HG03378 (cell line): ENCODE data around the gene MASTL.
"Not testable (repeated sequence)": the region's sequence is repeated elsewhere in the genome, so short reads cannot be mapped to it uniquely, and the experiment has no call there.

Source experiments
- ATAC-seq: cut with Tn5 transposase; IDR thresholded peaks from one replicate; pipeline ENCODE4 v1.9.1; 2021; ENCODE audit warnings: mild to moderate bottlenecking, moderate library complexity; ENCODE audit not compliant: unreplicated experiment

The MASTL gene

DNA sequence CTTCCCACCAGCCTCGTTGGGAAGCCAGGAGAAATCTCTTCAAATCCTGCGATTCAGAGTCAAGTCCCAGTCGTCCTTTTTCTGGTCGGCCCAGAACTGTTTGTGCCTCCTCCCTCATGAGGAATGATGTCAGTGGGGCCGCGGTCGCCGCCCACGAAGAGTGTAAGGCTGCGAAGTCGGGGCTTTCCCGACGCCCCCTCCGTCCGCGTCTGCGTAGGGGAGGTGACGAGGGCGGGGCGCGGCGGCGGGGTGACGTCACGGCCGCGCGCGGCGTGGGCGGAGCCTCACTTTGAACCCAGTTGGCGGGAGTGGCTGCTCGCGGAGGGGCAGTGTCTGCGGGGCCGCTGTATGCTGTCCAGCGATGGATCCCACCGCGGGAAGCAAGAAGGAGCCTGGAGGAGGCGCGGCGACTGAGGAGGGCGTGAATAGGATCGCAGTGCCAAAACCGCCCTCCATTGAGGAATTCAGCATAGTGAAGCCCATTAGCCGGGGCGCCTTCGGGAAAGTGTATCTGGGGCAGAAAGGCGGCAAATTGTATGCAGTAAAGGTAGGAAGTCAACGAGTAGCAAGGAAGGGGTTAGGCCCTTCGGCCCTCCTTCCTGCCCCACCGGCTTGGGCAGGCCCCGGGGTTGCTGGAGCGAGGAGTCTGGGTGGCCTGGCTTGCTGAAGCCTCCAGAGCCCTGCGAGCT is at the start of gene MASTL:
MASTL (plus strand) TSS at position 287 of the 689 bp plus-strand sequence; CDS start at position 362, 75 bp downstream.
- ATAC-seq = peak; percentile 72

DNA sequence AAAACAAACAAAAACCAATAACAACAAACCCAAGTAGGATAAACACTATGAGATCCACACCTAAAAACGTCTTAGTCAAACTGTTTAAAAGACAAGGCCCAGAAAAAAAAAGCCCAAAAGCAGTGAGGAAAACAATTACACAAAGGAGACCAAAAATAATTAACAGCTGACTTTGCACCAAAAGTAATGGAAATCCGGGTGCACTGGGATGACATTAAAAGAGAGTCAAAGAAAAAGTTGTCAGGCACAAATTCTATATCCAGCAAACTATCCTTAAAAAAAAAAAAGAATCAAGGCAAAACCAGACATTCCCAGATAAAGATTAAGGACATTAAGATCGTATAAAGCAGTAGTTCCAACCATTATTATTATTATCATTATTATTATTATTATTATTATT is 47.0 kb upstream of the MASTL start:
- ATAC-seq = no peak

DNA sequence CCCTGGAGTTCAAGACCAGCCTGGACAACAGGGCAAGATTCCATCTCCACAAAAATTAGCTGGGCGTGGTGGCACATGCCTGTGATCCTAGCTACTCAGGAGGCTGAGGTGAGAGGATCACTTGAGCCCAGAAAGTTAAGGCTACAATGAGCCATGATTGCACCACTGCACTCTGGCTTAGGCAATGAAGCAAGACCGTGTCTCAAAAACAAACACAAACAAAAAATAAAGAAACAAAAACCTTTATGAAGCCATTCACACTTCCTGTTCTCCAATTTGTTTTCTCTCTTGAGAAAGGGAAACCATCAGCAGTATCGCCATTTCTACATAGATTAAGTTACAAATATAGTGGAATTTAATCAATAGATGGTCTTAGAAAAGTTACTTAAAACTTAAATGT is 20.8 kb upstream of the MASTL start:
- no peak for ATAC-seq

DNA sequence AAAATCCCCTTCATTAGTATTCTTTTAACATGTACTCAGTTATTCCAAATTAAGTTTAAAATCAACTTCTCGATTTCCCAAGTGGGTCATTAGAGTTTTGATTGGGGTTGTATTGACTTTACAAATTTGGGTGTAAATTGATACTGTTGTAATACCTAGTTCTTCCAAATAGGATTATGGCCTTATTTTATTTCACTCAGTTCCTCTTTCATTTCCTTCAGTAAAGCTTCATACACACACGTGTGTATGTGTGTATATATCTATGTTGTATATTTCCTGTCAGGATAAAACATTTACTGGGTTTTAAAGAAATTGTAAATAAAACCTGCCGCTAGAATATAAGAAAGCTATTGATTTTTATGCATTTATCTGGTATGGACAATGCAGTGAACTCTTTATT is 16.9 kb upstream of the MASTL start:
- ATAC-seq = no peak

DNA sequence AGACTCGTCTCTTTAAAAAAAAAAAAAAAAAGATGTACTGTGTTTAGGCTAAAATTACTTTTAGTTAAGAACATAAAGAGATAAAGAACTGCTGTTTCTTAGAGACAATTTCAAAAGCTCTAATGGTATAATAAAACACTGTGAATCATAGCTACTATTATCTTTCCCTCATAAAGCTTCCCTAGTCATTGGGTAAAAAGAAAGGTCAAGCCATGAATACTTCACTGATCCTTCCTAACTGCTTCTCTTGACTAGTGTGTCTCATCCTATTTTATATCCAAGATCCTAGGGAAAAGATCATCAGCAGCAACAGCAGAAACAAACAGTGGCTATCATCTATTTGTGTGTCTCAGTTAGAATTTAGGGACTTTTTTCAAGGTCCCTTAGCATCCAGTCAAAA is 11.5 kb upstream of the MASTL start:
- no peak for ATAC-seq

DNA sequence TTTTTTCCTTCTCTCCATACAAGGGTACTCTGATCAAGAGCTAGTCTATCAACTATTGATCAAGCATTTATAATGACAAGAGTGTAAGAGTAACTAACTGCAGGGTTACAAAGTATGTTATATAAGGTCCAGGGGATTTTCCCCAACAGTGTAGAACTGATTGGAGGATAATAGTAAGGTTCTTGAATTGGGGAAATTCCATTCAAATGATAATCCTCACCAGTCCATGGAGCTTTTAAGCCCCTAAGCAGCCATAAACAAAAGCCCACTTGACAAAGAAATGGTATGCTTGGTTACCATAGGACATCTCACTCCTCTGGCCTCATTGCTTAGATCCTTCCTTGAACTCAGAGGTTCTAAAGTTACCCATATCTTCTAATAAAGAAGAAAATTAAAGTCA is 9.2 kb upstream of the MASTL start:
- no peak for ATAC-seq

DNA sequence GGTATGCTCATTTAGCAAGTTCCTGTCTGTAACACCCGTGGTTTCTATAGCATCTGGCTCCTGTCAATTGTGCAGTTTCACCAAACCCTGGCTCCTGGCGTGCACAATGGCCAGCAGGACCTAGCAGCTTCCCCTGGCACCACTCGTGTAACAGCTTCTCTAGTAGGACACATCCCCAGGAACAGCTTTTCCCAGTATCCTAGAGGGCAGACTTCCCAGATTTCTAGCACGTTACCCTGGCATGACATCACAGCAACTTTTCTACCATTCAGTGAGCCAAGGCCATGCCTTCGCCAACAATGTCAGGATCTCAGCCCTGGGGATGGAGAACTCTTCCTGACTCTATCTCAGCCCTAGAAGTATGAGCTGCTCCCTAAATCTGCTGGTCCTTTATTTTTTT is 7.5 kb upstream of the MASTL start:
- ATAC-seq = no peak

DNA sequence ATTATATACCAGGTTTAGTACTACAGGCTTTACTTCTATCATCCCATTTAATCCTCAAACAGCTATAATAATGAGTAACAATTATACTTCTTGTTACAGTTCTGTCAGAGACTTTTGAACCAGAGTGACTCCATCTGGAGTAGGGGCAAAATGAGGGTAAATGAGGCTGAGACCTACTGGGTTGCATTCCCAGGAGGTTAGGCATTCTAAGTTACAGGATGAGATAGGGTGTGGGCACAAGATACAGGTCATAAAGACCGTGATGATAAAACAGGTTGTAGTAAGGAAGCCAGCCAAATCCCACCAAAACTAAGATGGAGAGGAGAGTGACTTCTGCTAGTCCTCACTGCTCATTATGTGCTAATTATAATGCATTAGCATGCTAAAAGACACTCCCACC is 4.9 kb upstream of the MASTL start:
- no peak for ATAC-seq

DNA sequence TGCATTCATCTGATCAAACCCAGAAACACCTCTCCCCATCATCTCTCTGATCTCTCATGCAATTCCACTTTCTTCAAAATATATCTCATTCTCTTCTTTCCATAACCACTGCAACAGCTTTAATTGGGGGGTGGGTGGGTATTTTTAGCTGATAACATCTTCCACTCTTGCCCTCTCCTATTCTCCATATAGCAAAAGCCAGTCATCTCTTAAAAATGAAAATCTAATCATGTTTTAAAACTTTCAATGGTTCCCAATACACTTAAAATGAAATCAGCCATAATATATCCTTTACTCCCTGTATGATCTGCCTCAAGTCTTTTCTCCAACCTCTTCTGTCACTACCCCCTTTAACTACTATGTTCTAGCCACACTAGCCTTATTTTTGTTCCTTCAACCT is 2.5 kb upstream of the MASTL start:
- no peak for ATAC-seq

DNA sequence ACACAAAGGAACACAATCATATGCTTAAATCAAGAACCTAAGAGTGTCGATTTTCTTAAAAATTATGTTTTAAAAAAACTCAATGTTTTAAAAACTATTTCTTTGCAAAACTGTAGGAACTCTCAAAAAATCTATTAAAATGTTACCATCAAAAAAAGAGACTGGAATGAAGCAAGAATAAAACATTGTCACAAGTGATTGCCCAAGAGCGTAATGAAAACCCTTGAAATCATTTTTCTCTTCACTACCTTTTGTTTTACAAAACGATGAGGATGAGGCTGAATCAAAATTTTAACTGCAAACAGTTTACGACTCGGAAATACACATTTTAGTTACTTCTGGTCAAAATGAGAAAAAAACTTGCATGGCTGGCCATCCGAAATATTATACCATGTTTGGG is 1.8 kb upstream of the MASTL start:
- ATAC-seq = no peak

DNA sequence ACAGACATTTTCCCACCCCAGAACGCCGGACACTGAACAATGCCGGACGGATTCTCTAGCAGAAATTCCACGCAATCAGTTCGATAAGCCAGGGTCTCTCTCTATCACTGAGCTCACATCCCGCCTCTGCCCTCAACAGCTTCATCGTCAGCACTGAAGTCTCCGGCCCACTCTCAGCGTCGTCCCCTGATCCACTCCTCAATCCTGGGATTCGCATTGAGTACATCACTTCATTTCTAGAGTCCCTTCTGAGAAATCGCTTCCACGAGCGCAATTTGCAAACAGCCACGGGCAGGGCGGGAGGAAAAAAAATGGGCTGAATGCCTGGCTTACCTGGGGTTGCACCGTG is 1.3 kb upstream of the MASTL start:
- peak; percentile 9 for ATAC-seq

DNA sequence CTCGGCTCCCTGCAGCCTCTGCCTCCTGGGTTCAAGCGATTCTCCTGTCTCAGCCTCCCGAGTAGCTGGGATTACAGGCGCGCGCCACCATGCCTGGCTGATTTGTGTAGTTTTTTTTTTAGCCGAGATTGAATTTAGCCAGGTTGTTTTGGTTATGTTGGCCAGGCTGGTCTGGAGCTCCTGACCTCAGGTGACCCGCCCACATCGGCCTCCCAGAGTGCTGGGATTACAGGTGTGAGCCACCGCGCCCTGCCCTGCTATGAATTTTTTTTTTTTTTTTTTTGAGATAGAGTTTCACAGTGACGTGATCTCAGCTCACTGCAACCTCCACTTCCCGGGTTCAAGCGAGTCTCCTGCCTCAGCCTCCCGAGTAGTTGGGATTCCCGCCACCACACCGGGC is 1.4 kb downstream of the MASTL start:
- ATAC-seq = not testable (repeated sequence)

DNA sequence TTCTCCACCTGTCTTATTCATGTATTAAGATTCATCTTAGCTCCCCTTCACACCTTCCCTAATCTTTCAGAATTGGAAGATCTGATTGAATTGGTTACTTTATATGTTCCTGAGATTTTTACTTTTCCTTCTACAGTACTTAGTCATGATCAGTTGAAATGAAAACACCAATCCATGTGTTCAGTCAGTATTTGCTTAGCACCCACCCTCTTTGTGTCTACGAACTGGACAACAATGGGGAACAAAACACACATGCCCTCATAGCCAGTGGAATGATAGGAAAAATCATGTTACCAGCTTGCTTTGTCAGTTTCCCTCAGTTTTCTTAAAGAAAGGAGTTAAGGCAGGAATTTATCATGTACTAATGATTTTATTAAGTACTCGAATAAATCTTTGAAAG is 2.0 kb downstream of the MASTL start:
- no peak for ATAC-seq

DNA sequence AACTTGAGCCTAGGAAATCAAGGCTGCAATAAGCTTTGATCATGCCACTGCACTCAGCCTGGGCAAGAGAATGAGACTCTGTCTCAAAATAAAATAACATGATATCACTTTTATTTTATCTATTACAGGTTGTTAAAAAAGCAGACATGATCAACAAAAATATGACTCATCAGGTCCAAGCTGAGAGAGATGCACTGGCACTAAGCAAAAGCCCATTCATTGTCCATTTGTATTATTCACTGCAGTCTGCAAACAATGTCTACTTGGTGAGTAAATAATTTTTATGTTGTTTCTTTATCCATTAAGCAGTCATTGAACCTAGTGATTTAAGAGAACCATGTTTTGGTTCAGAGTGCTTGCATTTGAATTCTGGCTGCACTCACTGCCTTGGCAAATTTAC is 3.3 kb downstream of the MASTL start:
- ATAC-seq = no peak

DNA sequence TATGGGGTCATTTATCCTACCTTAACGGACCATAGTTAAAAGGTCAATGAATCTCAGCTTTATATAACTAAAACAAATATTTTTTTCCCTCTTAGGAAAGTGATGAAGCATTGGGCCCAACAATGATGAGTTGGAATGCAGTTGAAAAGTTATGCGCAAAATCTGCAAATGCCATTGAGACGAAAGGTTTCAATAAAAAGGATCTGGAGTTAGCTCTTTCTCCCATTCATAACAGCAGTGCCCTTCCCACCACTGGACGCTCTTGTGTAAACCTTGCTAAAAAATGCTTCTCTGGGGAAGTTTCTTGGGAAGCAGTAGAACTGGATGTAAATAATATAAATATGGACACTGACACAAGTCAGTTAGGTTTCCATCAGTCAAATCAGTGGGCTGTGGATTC is 14.7 kb downstream of the MASTL start:
- no peak for ATAC-seq

DNA sequence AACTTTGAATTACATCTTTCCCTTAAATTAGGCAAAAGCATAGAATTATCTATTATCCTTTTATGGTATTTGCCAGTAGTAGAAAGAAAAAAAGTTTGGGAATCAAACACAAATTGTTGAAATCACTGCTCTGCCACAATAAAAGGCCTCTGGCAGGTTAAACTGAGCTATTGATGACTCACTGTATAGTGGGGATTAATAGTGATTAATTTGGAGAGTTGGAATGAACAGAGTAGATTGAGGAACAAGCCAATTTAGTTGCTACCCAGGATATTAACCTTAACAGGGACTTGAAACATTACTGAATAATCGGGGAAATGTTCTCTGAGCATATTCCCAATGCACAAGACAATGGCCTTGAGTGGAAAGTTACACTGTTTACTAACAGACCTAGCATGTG is 33.1 kb downstream of the MASTL start:
- ATAC-seq = no peak

DNA sequence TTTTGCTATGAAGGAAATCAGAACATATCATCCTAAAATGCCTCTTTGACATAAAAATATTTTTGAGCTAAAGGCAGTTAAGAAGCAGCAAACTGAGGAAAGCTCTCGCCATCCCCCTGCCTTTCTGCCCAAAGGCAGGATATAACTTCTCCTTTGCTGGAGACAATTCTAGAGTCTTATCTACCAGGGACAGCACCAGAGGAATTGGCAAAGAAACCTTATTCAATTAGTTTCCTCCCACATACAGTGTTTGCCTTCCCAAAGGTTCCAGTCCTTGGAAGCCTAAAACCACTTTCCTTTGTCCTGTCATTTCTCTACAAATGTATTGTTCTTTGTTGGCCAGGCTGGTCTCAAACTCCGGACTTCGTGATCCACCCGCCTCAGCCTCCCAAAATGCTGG is 33.7 kb downstream of the MASTL start:
- ATAC-seq = no peak

DNA sequence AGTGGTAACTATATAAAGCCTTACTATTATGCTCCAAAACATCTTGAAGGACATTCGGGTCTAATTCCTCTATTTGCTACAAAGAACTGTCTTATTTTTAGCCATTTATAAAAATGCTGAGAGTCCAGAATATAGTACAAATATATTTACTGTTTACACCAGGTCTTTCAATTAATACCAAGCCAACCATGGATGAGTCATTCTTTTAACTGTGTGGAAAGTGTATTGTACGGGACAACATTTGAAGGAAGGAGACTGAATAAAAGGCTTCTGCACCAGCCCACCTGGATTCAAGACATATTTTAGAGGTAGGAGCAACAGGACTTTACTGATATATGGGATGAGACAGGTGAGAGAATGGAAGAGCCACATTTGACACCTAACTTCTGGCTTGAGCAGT is 35.4 kb downstream of the MASTL start:
- ATAC-seq = no peak

DNA sequence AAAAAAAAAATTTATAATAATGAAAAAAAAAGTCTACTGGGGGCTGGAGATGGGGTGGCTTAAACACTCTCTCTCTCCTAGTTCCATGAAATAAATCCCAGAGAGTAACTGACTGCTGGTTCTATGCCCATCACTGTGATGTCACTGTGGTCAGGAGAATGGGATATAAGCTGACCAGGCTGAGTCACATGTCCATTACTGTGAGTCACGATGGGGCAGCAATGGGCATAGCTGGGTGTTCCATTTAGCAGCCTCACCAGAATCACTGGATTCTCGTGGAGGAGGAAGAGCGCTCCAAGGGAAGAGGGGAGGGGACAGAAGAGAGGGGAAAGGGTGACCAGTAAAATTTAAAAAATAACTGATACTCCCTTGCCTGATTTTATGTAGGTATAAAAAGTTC is 37.1 kb downstream of the MASTL start:
- ATAC-seq = no peak

DNA sequence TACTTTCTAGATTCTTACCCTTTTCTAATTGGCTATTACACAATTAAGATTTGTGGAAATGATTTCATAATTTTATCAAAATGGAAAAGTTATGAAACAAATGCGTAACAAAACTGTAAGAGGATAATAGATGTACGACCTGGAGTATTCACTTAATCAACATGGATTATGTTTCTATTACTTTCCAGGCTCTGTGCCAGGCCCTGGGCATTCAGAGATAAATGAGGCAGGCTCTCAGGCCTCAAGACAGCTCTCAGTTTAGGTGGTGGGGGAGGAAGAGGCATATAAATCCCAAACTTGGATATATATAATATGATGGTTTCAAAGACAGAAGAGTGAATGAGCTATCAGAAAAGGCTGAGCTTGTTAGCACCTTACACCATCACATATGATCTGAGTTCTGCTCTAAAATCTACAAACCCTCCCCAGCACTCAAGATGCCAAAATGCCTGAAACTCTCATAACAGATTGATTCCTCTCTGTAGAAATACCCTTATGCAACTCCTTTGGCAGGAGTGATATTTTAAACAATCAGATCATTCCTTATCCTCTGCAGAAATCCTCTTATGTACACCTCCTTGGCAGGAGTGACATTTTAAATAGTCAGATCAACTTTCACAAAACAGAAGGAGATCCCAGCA is 42.9 kb downstream of the MASTL start:
- no peak for ATAC-seq

DNA sequence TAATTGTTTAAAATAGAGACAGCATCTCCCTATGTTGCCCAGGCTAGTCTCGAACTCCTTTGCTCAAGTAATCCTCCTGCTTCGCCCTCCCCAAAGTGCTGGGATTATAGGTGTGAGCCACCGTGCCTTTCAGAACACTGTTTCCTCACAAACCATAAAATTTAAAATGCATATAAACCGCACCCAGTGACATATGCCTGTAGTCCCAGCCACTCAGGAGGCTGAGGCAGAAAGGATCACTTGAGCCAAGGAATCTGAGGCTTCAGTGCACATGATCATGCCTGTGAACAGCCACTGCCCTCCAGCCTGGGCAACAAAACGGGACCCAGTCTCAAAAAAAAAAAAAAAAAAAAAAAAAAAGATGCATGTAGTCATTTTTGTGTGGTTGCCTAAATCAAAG is 48.7 kb downstream of the MASTL start:
- ATAC-seq = no peak

DNA sequence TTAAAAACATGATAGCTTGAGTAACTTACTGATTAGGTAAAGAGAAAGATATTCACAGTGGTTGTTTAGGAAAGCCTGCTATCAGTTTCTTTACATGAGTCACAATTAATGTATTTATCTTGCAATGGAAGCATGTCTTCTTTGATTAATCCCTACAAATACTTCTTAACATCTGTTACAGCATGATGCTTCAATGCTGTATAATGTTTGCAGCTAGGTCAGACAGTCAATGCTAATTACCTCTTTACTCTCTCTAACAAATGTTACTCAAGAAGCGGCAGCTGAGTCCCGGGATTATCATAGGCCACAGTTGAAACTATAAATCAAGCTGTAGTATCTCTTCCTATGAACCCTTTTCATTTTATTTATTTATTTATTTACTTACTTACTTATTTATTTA is 52.2 kb downstream of the MASTL start:
- ATAC-seq = no peak

DNA sequence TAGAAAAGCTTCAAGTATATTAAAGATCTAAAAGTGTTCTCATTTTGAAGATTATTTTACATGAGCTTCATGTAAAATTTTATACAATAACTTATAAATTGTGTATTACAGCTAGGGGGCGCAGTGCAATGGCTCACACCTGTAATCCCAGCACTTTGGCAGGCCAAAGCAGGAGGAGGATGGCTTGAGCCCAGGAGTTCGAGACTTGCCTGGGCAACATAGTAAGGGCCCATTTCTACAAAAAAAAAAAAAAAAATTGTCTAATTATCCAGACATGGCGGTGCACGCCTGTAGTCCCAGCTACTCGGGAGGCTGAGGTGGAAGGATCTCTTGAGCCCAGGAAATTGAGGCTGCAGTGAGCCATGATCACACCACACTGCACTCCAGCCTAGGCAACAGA is 68.8 kb downstream of the MASTL start:
- ATAC-seq = no peak
